Neutrophil (primary cell): Measurements from ENCODE around the gene IL17REL.

Experiments used
- H3K27ac ChIP-seq: fragments of 200-600 bp; sonication (generic); 2 replicates; pipeline ENCODE4 v1.5.1; 2016; ENCODE audit warnings: mild to moderate bottlenecking, moderate library complexity
- H3K27me3 ChIP-seq: fragments of 200-600 bp; sonication (generic); 2 replicates; pipeline ENCODE4 v1.6.0; 2016; ENCODE audit warnings: mild to moderate bottlenecking
- H3K36me3 ChIP-seq: fragments of 200-600 bp; sonication (generic); 2 replicates; pipeline ENCODE4 v1.5.1; 2017
- H3K4me1 ChIP-seq, 2 experiments: fragments of 200-600 bp in 1 of 2; sonication (generic) in 1 of 2; 1 replicate in 1 of 2; 2 replicates in 1 of 2; pipeline versions ENCODE4 v1.5.1 to v1.6.1; 2013 to 2016; ENCODE audit warnings: low read depth in 1 of 2, low read length in 1 of 2, mild to moderate bottlenecking in 1 of 2, moderate library complexity in 1 of 2; ENCODE audit not compliant: control insufficient read depth in 1 of 2, insufficient read depth in 1 of 2
- H3K4me3 ChIP-seq, 2 experiments: fragments of 200-600 bp in 1 of 2; sonication (generic) in 1 of 2; 1 replicate in 1 of 2; 2 replicates in 1 of 2; pipeline ENCODE4 v1.5.1; 2013 to 2016; ENCODE audit warnings: low read depth in 1 of 2, low read length in 1 of 2, mild to moderate bottlenecking in 1 of 2, moderate library complexity in 1 of 2
- H3K9me3 ChIP-seq: fragments of 200-600 bp; sonication (generic); 2 replicates; pipeline ENCODE4 v1.5.1; 2016
- TF ChIP-seq, protein P1 (sequence below): fragments of 200-600 bp; sonication (generic); IDR thresholded peaks from 2 replicates; pipeline ENCODE4 v1.5.1; 2016; ENCODE audit warnings: antibody characterized with exemption

IL17REL gene

GRCh38 chr22:49956914-49957825, 55.4 kb downstream of the IL17REL start:
- H3K36me3 ChIP-seq = peaks cover 9% of the 10 kb centered on the region
- H3K27me3 ChIP-seq = peaks cover 9% of the 10 kb centered on the region
- H3K27ac ChIP-seq = no peak overlapping the region
- peaks cover 44 to 47% of the 10 kb centered on the region in 2 experiments for H3K4me1 ChIP-seq
- no peak overlapping the region for H3K4me3 ChIP-seq
- TF ChIP-seq, protein P1, sequence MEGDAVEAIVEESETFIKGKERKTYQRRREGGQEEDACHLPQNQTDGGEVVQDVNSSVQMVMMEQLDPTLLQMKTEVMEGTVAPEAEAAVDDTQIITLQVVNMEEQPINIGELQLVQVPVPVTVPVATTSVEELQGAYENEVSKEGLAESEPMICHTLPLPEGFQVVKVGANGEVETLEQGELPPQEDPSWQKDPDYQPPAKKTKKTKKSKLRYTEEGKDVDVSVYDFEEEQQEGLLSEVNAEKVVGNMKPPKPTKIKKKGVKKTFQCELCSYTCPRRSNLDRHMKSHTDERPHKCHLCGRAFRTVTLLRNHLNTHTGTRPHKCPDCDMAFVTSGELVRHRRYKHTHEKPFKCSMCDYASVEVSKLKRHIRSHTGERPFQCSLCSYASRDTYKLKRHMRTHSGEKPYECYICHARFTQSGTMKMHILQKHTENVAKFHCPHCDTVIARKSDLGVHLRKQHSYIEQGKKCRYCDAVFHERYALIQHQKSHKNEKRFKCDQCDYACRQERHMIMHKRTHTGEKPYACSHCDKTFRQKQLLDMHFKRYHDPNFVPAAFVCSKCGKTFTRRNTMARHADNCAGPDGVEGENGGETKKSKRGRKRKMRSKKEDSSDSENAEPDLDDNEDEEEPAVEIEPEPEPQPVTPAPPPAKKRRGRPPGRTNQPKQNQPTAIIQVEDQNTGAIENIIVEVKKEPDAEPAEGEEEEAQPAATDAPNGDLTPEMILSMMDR = no peak
- no peaks in the 10 kb centered on the region for H3K9me3 ChIP-seq

DNA sequence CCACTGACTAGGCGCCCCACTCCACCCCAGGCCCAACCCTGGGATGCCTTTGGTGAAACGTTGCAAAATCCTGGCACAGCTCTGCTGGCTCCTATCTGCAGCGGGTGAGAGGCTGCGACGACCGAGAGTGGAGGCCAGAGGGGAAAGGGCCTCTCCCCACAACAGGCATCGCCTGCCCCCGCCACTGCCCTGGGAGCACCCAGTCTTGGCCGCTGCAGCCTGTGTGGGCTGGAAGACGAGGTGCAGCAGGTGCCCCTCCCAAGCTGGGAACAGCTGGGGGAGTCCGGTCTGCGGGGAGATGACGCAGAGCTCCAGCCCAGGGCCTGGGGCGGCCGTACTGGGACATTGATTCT, 56.2 kb downstream of the IL17REL start:
- TF ChIP-seq, protein P1 = no peak
- Histone ChIP-seq H3K4me1 (peaks cover 46 to 55% of the 10 kb centered on the region in 2 experiments), H3K4me3 (no peak overlapping the region), H3K9me3 (no peaks in the 10 kb centered on the region), H3K36me3 (peaks cover 1% of the 10 kb centered on the region), H3K27me3 (peaks cover 1% of the 10 kb centered on the region), H3K27ac (no peak overlapping the region)

DNA sequence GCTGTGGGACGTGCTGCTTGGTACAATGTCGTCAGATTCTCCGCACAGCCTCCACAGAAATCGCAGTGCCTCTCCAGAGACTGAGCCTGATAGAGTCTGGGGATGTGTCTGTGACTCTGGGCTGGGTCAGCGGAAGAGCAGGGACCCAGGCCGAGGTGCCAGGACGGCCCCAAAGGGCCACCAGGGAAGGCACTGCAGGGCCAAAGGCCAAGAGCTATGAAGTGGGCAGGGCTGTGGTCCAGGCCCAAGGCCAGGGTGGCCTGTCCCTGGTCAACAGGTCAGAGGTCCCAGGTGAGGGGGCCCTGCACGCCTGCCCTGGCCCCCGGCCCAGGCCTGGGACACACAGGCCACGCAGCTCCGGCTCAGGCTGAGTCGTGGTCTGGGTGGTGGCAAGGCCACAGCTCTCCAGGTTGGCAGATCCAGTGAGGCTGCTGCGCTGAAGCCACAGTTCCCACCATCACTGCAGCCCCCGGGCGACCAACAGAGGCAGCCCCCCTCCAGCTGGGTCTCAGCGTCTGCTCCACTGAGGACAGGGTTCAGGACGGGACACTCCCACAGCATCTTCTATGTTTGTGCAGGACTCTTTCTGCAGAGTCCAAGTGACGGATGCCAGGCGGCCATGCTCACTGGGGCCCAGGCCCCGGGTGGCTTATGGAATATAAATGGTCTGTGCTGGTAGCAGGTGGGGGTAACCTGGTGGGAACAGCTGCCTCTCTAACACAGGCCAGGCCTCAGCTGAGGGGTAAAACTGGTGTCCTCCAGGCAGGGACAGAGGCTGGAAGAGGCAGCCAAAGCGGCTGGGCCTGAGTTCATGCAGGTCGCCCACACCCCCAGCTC, 56.8 kb downstream of the IL17REL start:
- Histone ChIP-seq H3K36me3 (no peaks in the 10 kb centered on the region), H3K4me1 (peaks cover 52 to 61% of the 10 kb centered on the region in 2 experiments), H3K27me3 (no peaks in the 10 kb centered on the region), H3K27ac (no peak overlapping the region), H3K9me3 (no peaks in the 10 kb centered on the region), H3K4me3 (no peak overlapping the region)
- TF ChIP-seq, protein P1 = no peak

- Histone ChIP-seq H3K27ac (peak overlapping the region; percentile 98), H3K4me1 (peaks cover 54 to 65% of the 10 kb centered on the region in 2 experiments), H3K27me3 (no peaks in the 10 kb centered on the region), H3K36me3 (no peaks in the 10 kb centered on the region), H3K9me3 (no peaks in the 10 kb centered on the region), H3K4me3 (no peak overlapping the region)
- TF ChIP-seq, protein P1 = no peak
These were observed 57.5 kb downstream of the IL17REL start for GRCh38 chr22:49954991-49955580.

DNA sequence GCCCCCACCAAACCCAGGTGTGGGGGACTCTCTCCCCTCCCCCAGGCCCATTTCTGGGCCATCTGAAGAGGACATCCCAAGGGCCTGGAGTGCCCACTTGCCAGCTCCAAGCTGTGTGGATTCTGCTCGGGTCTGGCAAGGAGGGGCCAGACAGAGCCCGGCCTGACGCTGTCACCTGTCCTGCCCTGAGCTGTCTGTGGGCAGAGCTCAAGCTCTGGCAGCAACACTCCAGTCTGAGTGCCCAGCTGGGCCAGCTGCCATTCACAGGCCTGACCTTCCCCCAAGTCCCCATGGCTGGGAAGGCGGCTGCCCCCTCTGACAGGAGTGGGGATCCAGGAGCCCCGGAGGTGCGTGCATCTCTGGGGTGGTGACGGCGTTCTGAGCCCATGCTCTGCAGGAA, 58.2 kb downstream of the IL17REL start:
- Histone ChIP-seq H3K27ac (peak overlapping the region; percentile 98), H3K4me1 (peaks cover 47 to 61% of the 10 kb centered on the region in 2 experiments), H3K36me3 (no peaks in the 10 kb centered on the region), H3K4me3 (peak overlapping the region; percentile 37 to 46), H3K27me3 (no peaks in the 10 kb centered on the region), H3K9me3 (no peaks in the 10 kb centered on the region)
- TF ChIP-seq, protein P1 = no peak
